ENCODE data around the gene LYPD6. TPM values are rescaled to one million over a fixed set of nuclear protein-coding genes. Genes with fewer than 3 reads are reported as not detected.

LYPD6 gene
- total and polyA plus RNA-seq, 2 donors (not counting 1 experiment from before 2014, with no cell fraction given) = not detected

- intact Hi-C loops (cut with micrococcal nuclease) = no loop called here
- POLR2A ChIA-PET = interaction anchor here (0.6 kb wide), 1 partner anchor 934 kb away, joined by 4 read pairs; no protein-coding TSS in a partner anchor
- Histone ChIP-seq H3K27ac (ENCODE audit: low read length in 2 of 2) (no peak overlapping the region), H3K27me3 (replicated peaks in 1 of 4; ENCODE audit: control extremely low read depth in 1 of 4, control insufficient read depth in 3 of 4, insufficient read depth in 4 of 4, low read length in 3 of 4) (no peaks in the 10 kb centered on the region), H4K20me1 (ENCODE audit: control insufficient read depth, insufficient read depth, low read length, poor library complexity, severe bottlenecking) (no peaks in the 10 kb centered on the region), H3K4me3 (ENCODE audit: control extremely low read depth in 1 of 5, extremely low read depth in 1 of 5, insufficient read depth in 1 of 5, low read depth in 2 of 5, low read length in 4 of 5) (no peak overlapping the region), H3K79me2 (ENCODE audit: control insufficient read depth, insufficient read depth, low read length) (no peaks in the 10 kb centered on the region), H3K4me2 (replicated peaks; ENCODE audit: low read depth, low read length, poor library complexity, severe bottlenecking) (no peak overlapping the region), H2AFZ (ENCODE audit: insufficient read depth, low read depth, low read length, poor library complexity, severe bottlenecking) (no peak overlapping the region), H3K36me3 (replicated peaks in 1 of 2; ENCODE audit: control extremely low read depth in 1 of 2, control insufficient read depth in 1 of 2, extremely low read depth in 1 of 2, insufficient read depth in 2 of 2, low read length in 1 of 2) (no peaks in the 10 kb centered on the region), H3K9ac (ENCODE audit: low read length) (no peak overlapping the region), H3K4me1 (ENCODE audit: control insufficient read depth in 2 of 2, insufficient read depth in 2 of 2, low read length in 2 of 2) (no peaks in the 10 kb centered on the region), H3K9me3 (ENCODE audit: control extremely low read depth in 1 of 3, control insufficient read depth in 2 of 3, insufficient read depth in 1 of 3, low read length in 2 of 3) (no peaks in the 10 kb centered on the region)
- DNase-seq (no peak), ATAC-seq (ENCODE audit: low read depth) (no peak)
- H3K4me1 Mint-ChIP-seq = no peaks in the 10 kb centered on the region
- H3K4me3 Mint-ChIP-seq = no peak overlapping the region
- no peaks in the 10 kb centered on the region for H3K9me3 Mint-ChIP-seq (ENCODE audit: insufficient read depth)
- CTCF ChIA-PET = no interaction called here
- no peak for TF ChIP-seq EZH2 (IDR thresholded peaks at IDR 0.05; ENCODE audit: borderline replicate concordance, insufficient read depth, low read depth, low read length, poor library complexity, severe bottlenecking)
- no peak for TF ChIP-seq CTCF (IDR thresholded peaks at IDR 0.05)
- peaks cover 14% of the 10 kb centered on the region for H3K27me3 Mint-ChIP-seq
- no peak overlapping the region for H3K27ac Mint-ChIP-seq
These were observed 92.6 kb downstream of the LYPD6 start for GRCh38 chr2:149422991-149423338.

- ChIA-PET CTCF (no interaction called here), POLR2A (interaction anchor here (0.6 kb wide), 1 partner anchor 933 kb away, joined by 4 read pairs; no protein-coding TSS in a partner anchor)
- Histone ChIP-seq H3K27ac (ENCODE audit: low read length in 2 of 2) (no peak overlapping the region), H2AFZ (ENCODE audit: insufficient read depth, low read depth, low read length, poor library complexity, severe bottlenecking) (no peak overlapping the region), H3K36me3 (replicated peaks in 1 of 2; ENCODE audit: control extremely low read depth in 1 of 2, control insufficient read depth in 1 of 2, extremely low read depth in 1 of 2, insufficient read depth in 2 of 2, low read length in 1 of 2) (no peaks in the 10 kb centered on the region), H3K79me2 (ENCODE audit: control insufficient read depth, insufficient read depth, low read length) (no peaks in the 10 kb centered on the region), H3K27me3 (replicated peaks in 1 of 4; ENCODE audit: control extremely low read depth in 1 of 4, control insufficient read depth in 3 of 4, insufficient read depth in 4 of 4, low read length in 3 of 4) (no peaks in the 10 kb centered on the region), H3K4me2 (replicated peaks; ENCODE audit: low read depth, low read length, poor library complexity, severe bottlenecking) (no peak overlapping the region), H4K20me1 (ENCODE audit: control insufficient read depth, insufficient read depth, low read length, poor library complexity, severe bottlenecking) (no peaks in the 10 kb centered on the region), H3K9me3 (ENCODE audit: control extremely low read depth in 1 of 3, control insufficient read depth in 2 of 3, insufficient read depth in 1 of 3, low read length in 2 of 3) (no peaks in the 10 kb centered on the region), H3K4me3 (ENCODE audit: control extremely low read depth in 1 of 5, extremely low read depth in 1 of 5, insufficient read depth in 1 of 5, low read depth in 2 of 5, low read length in 4 of 5) (no peak overlapping the region), H3K4me1 (ENCODE audit: control insufficient read depth in 2 of 2, insufficient read depth in 2 of 2, low read length in 2 of 2) (no peaks in the 10 kb centered on the region), H3K9ac (ENCODE audit: low read length) (no peak overlapping the region)
- intact Hi-C loops (cut with micrococcal nuclease) = no loop called here
- WGBS (ENCODE audit: insufficient coverage) = 100% methylated on average over 1 of the region's 4 CpGs
- Mint-ChIP-seq H3K9me3 (ENCODE audit: insufficient read depth) (no peaks in the 10 kb centered on the region), H3K27me3 (peaks cover 14% of the 10 kb centered on the region), H3K4me1 (no peaks in the 10 kb centered on the region), H3K4me3 (no peak overlapping the region), H3K27ac (no peak overlapping the region)
- ATAC-seq (ENCODE audit: low read depth) (no peak), DNase-seq (no peak)
- TF ChIP-seq CTCF (IDR thresholded peaks at IDR 0.05) (no peak), EZH2 (IDR thresholded peaks at IDR 0.05; ENCODE audit: borderline replicate concordance, insufficient read depth, low read depth, low read length, poor library complexity, severe bottlenecking) (no peak)
These were observed 93.2 kb downstream of the LYPD6 start for GRCh38 chr2:149423630-149424029.
